Breast epithelium (tissue), 4 donors: ENCODE results near the gene BTBD7. TPM values are rescaled to one million over a fixed set of nuclear protein-coding genes. Genes with fewer than 3 reads are reported as not detected.

Experiments used
- DNase-seq, 2 donors: peaks; one replicate each; pipeline ENCODE4 v3.0.0-alpha.2; 2019; ENCODE audit warnings: low spot score in 2 of 2
- H3K27ac ChIP-seq, 2 donors: fragments of 200-600 bp; sonication (generic) in 1 of 2; one replicate each; pipeline ENCODE4 v1.5.1; 2016 to 2019; ENCODE audit warnings: mild to moderate bottlenecking in 1 of 2
- H3K27me3 ChIP-seq, 2 donors: fragments of 200-600 bp; sonication (generic) in 1 of 2; one replicate each; pipeline versions ENCODE4 v1.5.1 to v1.6.0; 2017 to 2019; ENCODE audit warnings: control low read depth in 1 of 2, mild to moderate bottlenecking in 1 of 2
- H3K36me3 ChIP-seq: fragments of 200-600 bp; one replicate; pipeline ENCODE4 v1.5.1; 2019
- H3K4me1 ChIP-seq, 2 donors: fragments of 200-600 bp; sonication (generic); one replicate each; pipeline ENCODE4 v1.5.1; 2016 to 2019; ENCODE audit warnings: control low read depth in 1 of 2
- H3K4me3 ChIP-seq, 3 donors: fragments of 200-600 bp; sonication (generic); 1 replicate in 2 of 3; 2 replicates in 1 of 3; pipeline ENCODE4 v1.5.1; 2016 to 2019; ENCODE audit warnings: mild to moderate bottlenecking in 3 of 3, moderate library complexity in 2 of 3
- H3K9me3 ChIP-seq, 2 donors: fragments of 200-600 bp; sonication (generic) in 1 of 2; one replicate each; pipeline ENCODE4 v1.5.1; 2016 to 2019; ENCODE audit warnings: control low read depth in 1 of 2
- POLR2A ChIP-seq: fragments of 450-650 bp; IDR thresholded peaks from one replicate; pipeline ENCODE4 v1.6.1; 2016; ENCODE audit warnings: antibody characterized with exemption, mild to moderate bottlenecking, moderate library complexity
- POLR2AphosphoS5 ChIP-seq, 3 donors: sonication (generic); formaldehyde crosslinking; IDR thresholded peaks; one replicate each; pipeline ENCODE4 v1.6.1; 2017; ENCODE audit warnings: antibody characterized with exemption in 3 of 3
- intact Hi-C: fragments of 100-400 bp; cut with DNase I; formaldehyde crosslinking; loops from one replicate; pipeline ENCODE4 v1.15.1; 2023; ENCODE audit warnings: low total_unique reads
- total RNA-seq, 3 donors: library from RNA; depleted of rRNA; stranded (reverse); fragments of >200 nt; gene quantifications; one replicate each; pipeline ENCODE4 v1.1.0, GENCODE V29; 2016
- TF ChIP-seq, protein P1 (sequence below), 3 donors: fragments of 450-650 bp; IDR thresholded peaks; one replicate each; pipeline ENCODE4 v1.5.1; 2016 to 2017; ENCODE audit warnings: antibody characterized with exemption in 3 of 3, mild to moderate bottlenecking in 3 of 3, moderate library complexity in 3 of 3

BTBD7 gene
- total RNA-seq, 3 donors from 2014 or later, result 19.7 to 32.8 (median 26.5) TPM

DNA sequence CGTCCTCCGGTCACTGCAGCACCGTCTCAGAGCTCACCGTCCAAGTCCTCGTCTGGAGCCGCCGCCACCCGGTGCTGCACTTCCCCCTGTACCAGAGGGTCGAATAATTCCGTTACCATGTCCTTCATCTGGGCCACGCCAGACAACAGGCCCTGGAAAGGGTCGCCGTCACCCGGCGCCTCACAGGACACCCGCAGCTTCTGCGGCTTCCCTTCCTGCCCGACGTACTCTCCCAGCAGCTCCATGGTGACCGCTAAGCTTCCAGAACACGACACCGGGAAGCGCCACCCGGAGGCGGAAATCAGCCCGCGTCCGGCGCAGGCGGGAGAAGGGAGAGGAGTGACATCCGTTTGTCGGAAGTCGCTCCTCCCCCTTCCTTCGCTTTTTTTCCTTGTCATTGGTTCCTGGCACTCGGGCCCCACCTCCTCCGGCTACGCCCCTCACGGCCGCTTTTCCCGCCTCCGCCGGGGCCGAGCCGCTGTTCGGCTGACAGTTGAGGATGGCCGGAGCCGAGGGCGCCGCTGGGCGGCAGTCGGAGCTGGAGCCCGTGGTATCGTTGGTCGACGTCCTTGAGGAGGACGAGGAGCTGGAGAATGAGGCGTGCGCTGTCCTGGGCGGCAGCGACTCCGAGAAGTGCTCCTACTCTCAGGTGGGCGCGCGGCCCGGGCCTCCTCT lies 125.9 kb downstream of the BTBD7 start, which contains the start of the genes GON7 and UBR7:
GON7 (minus strand) TSS at position 273 of the 675 bp plus-strand sequence; CDS start at position 245, 28 bp downstream.
UBR7 (plus strand) TSS at position 464 of the 675 bp plus-strand sequence; CDS start at position 500, 36 bp downstream.
- Histone ChIP-seq H3K27me3 (no peaks in the 10 kb centered on the region), H3K36me3 (no peaks in the 10 kb centered on the region), H3K9me3 (no peaks in the 10 kb centered on the region), H3K4me1 (peaks cover 0 to 5% of the 10 kb centered on the region in 2 donors), H3K27ac (peak within 1 kb of the TSS; percentile 85 to 92), H3K4me3 (peak within 1 kb of the TSS; percentile 75 to 84 (median 81))
- DNase-seq, result peak; percentile 94 to 95
- intact Hi-C loops, result no loop called here
- TF ChIP-seq POLR2AphosphoS5 (IDR thresholded peaks at IDR 0.05), result peak; percentile 67 to 76 (median 71)
- TF ChIP-seq, protein P1, sequence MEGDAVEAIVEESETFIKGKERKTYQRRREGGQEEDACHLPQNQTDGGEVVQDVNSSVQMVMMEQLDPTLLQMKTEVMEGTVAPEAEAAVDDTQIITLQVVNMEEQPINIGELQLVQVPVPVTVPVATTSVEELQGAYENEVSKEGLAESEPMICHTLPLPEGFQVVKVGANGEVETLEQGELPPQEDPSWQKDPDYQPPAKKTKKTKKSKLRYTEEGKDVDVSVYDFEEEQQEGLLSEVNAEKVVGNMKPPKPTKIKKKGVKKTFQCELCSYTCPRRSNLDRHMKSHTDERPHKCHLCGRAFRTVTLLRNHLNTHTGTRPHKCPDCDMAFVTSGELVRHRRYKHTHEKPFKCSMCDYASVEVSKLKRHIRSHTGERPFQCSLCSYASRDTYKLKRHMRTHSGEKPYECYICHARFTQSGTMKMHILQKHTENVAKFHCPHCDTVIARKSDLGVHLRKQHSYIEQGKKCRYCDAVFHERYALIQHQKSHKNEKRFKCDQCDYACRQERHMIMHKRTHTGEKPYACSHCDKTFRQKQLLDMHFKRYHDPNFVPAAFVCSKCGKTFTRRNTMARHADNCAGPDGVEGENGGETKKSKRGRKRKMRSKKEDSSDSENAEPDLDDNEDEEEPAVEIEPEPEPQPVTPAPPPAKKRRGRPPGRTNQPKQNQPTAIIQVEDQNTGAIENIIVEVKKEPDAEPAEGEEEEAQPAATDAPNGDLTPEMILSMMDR (IDR thresholded peaks at IDR 0.05), result peak in 2 of 3 donors; percentile 13 to 26
- TF ChIP-seq POLR2A, result peak; percentile 10

GRCh38 chr14:93201155-93201704 lies 131.6 kb downstream of the BTBD7 start:
- H3K4me1 ChIP-seq, result peaks cover 0 to 5% of the 10 kb centered on the region in 2 donors
- DNase-seq, result no peak
- H3K27me3 ChIP-seq, result no peaks in the 10 kb centered on the region
- TF ChIP-seq POLR2A (no peak), POLR2AphosphoS5 (IDR thresholded peaks at IDR 0.05) (no peak)
- TF ChIP-seq, protein P1 (IDR thresholded peaks at IDR 0.05), result no peak
- H3K9me3 ChIP-seq, result no peaks in the 10 kb centered on the region
- no peak overlapping the region for H3K27ac ChIP-seq
- H3K4me3 ChIP-seq, result no peak overlapping the region
- H3K36me3 ChIP-seq, result no peaks in the 10 kb centered on the region
- intact Hi-C loops, result no loop called here

DNA sequence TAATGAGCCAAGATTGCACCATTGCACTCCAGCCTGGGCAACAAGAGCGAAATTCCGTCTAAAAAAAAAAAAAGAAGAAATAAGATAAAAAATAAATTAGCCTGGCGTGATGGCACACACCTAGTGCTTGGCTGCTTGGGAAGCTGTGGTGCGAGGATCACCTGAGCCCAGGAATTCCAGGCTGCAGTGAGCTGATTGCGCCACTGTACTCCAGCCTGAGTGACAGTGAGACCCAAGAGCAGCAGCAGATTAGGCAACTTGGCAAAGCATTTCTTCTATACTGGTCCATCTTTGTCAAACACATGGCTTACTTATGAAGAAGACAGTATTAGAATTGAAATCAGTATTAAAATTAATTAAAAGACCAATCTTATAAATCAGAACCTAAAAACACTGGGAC lies 132.3 kb downstream of the BTBD7 start:
- H3K36me3 ChIP-seq, result no peaks in the 10 kb centered on the region
- no peak overlapping the region for H3K27ac ChIP-seq
- no peak for TF ChIP-seq POLR2AphosphoS5 (IDR thresholded peaks at IDR 0.05)
- no peak for DNase-seq
- intact Hi-C loops, result no loop called here
- H3K9me3 ChIP-seq, result no peaks in the 10 kb centered on the region
- H3K27me3 ChIP-seq, result no peaks in the 10 kb centered on the region
- no peak overlapping the region for H3K4me3 ChIP-seq
- peaks cover 0 to 1% of the 10 kb centered on the region in 2 donors for H3K4me1 ChIP-seq

GRCh38 chr14:93199031-93199430 lies 133.8 kb downstream of the BTBD7 start:
- TF ChIP-seq POLR2A, result no peak
- TF ChIP-seq, protein P1 (IDR thresholded peaks at IDR 0.05), result no peak
- no peak for TF ChIP-seq POLR2AphosphoS5 (IDR thresholded peaks at IDR 0.05)
- Histone ChIP-seq H3K4me3 (no peak overlapping the region), H3K9me3 (no peaks in the 10 kb centered on the region), H3K27me3 (no peaks in the 10 kb centered on the region), H3K27ac (no peak overlapping the region), H3K36me3 (no peaks in the 10 kb centered on the region), H3K4me1 (no peaks in the 10 kb centered on the region)
- DNase-seq, result no peak
- intact Hi-C loops, result no loop called here

- TF ChIP-seq POLR2AphosphoS5 (IDR thresholded peaks at IDR 0.05) (no peak), POLR2A (no peak)
- TF ChIP-seq, protein P1 (IDR thresholded peaks at IDR 0.05), result no peak
- H3K36me3 ChIP-seq, result no peaks in the 10 kb centered on the region
- DNase-seq, result no peak
- no peaks in the 10 kb centered on the region for H3K27me3 ChIP-seq
- no peak overlapping the region for H3K27ac ChIP-seq
- no peak overlapping the region for H3K4me3 ChIP-seq
- H3K4me1 ChIP-seq, result no peaks in the 10 kb centered on the region
- intact Hi-C loops, result no loop called here
- H3K9me3 ChIP-seq, result no peaks in the 10 kb centered on the region
Measured at GRCh38 chr14:93195316-93195999, 137.4 kb downstream of the BTBD7 start.

Other genes with a start within 250 kb of the BTBD7 start
- gene ITPK1, start 217.1 kb downstream of the BTBD7 start, total RNA-seq, result 10 to 100 TPM; 27.8 to 91.7 (median 42.9) TPM
- gene MOAP1, start 148.1 kb downstream of the BTBD7 start, total RNA-seq, result 10 to 100 TPM; 29.0 to 35.9 (median 31.1) TPM
- gene LYSET, start 147.7 kb downstream of the BTBD7 start, total RNA-seq, result 10 to 100 TPM; 10.8 to 14.9 (median 11.4) TPM
- gene GON7, start 126.0 kb downstream of the BTBD7 start, total RNA-seq, result 10 to 100 TPM in 2 of 3 donors, 1 to 10 TPM in 1; 8.5 to 12.1 (median 11.1) TPM
- gene UBR7, start 125.8 kb downstream of the BTBD7 start, total RNA-seq, result 10 to 100 TPM; 21.0 to 34.7 (median 31.0) TPM
- not detected for gene COX8C, start 14.1 kb upstream of the BTBD7 start, total RNA-seq
- under 1 TPM in 2 of 3 donors, not detected in 1; 0.29 to 0.32 TPM for gene UNC79, start 97.9 kb upstream of the BTBD7 start, total RNA-seq